Measurements from ENCODE around the gene PLA2G5.
"Not testable (repeated sequence)": the region's sequence is repeated elsewhere in the genome, so short reads cannot be mapped to it uniquely, and the experiment has no call there.

PLA2G5 gene

DNA sequence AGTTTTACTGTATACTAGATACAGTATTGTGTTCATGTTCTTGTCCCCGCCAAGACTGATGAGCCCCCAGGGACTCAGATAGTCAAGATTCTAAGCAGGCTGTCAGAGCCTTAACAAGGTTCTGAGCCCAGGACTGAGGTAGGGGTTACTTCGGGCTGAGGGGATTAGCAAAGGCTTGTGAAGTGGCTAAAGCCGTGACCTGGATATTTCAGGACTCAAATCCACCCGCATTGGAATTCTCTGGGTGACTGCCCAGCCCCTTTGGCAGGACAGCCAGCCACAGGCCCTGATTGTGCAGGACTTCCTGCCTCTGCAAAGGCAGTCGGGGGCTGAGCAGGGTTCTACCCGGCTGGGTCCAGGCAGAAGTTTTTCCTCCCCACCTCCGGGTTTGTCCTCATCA is at the start of gene PLA2G5:
Gene PLA2G5 (plus strand): TSS at position 321 of the 400 bp plus-strand sequence. CDS start 14,637 bp downstream, outside the sequence.
- no peak for DNase-seq

DNA sequence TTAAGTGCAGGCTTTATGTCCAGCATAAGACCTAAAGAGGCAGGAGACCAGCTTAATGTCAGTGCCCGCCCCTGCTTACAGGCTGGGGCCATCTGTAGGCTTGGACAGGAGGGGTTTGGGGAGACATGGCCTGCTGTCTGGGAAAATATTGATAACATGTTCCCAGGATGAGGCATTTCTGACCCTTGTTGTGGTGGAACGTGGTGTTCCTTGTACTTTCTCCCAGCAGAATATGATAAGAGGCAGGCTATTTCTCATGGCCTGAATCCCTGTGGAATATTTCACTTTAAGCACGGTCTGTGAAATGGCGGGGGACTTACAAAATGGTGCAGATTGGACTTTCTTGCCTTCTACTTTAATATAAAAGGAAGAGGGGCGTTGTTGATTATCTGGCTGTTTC is 41.9 kb upstream of the PLA2G5 start:
- no peak for DNase-seq

DNA sequence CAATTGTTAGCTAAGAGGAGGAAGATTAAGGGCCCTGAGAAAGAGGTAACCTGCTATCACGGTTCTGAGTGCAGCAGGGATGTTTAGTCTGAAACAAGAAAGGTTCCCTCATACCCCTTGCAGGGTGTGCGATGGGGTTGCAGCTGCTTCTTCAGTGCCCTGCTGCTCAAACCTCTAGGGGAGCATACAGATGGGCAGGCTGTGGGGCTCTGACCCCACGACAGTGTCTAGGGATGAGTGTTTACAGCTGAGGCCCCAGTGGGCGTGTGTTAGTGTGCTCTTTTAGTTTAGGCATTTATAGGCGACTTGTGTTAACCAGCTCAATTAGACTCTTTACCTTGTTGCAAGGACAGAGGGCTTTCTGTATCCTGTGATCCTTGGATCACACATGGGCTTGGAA is 41.3 kb upstream of the PLA2G5 start:
- no peak for DNase-seq

- no peak for DNase-seq
Measured at GRCh38 chr1:20029178-20029912, 40.6 kb upstream of the PLA2G5 start.

- not testable (repeated sequence) for DNase-seq
Measured at GRCh38 chr1:20030436-20031151, 39.4 kb upstream of the PLA2G5 start.

DNA sequence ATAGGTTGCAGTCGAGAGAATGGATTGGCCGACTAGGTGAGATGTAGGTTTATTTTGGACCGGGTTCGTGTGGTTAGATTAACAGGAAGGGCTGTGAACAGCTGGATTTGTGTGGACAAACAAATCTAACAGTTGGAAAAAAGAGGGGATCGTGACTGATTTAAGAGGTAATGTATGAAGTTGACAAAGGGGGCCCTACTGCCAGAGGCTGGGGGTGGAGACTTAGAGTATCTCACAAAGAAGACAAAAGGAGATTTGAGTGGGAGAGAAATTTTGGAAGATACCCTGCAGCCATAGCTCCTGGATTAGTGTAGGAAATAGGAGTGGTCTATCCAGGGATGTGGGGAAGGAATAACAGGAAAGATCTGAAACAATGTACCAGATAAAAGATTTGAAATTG is 38.8 kb upstream of the PLA2G5 start:
- no peak for DNase-seq

- DNase-seq: no peak
Measured at GRCh38 chr1:20031836-20032235, 38.2 kb upstream of the PLA2G5 start.

DNA sequence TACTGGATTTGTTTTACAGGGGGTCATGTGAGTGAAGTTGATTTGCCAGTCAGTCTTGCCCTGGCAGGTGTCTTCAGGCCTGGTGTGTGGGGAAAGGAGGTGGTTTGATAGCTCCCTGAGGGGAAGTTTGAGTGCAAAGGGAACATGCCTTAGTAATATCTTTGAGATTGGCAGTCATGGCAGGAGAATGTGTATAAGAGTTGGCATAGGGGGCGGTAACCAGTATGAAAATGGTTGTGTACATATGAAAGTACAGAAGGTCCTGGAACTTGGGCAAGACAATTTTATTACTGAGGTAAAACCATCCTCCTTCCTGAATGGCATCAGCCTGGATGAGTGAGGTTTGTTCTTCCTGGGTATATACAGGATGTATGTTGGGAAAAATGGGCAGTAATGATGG is 37.6 kb upstream of the PLA2G5 start:
- DNase-seq: no peak

GRCh38 chr1:20033420-20033819 is 36.6 kb upstream of the PLA2G5 start:
- no peak for DNase-seq

GRCh38 chr1:20035114-20035513 is 34.9 kb upstream of the PLA2G5 start:
- DNase-seq: no peak

- no peak for DNase-seq
Measured at GRCh38 chr1:20037877-20038276, 32.1 kb upstream of the PLA2G5 start.

- DNase-seq: no peak
Measured at GRCh38 chr1:20047096-20047495, 22.9 kb upstream of the PLA2G5 start.

DNA sequence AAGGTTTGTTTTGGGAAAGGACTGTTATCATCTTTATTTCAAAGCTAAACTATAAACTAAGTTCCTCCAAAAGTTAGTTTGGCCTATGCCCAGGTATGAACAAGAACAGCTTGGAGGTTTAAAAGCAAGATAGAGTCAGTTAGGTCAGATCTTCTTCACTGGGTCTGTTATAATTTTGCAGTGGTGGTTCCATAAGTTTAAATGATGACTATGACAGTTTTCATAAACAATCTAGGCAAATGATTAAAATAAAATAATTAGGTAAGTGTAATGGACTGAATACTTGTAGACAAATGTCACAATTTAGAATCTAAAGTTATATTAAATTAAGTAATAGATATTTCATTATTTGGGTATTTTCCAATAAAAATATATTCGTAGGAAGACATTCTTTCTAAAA is 21.4 kb upstream of the PLA2G5 start:
- no peak for DNase-seq

DNA sequence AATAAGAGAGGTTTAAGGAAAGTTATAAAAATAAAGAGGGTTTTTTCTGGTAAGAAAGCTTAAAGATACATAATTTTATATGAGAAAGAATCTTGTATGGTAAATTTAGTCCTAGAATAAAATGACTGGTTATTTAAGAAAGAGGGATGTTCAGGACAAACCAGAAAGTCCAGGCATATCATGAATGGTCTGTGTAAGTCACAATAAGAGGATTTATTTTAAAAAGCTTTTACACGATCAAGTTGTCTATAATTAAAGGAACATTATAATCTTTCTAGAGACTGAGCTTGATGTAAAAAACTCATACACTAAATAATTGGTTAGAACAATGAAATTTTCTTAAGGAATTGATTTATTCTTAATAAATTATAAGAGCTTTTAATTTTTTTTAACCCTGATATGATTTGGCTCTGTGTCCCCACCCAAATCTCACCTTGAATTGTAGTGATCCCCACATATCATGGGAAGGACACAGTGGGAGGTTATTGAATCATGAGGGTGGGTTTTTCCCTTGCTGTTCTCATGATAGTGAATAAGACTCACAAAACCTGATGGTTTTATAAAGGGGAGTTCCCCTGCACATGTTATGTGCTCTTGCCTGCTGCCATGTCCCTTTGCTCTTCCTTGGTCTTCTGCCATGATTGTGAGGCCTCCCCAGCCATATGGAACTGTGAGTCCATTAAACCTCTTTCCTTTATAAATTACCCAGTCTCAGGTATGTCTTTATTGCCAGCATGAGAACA is 20.8 kb upstream of the PLA2G5 start:
- DNase-seq: not testable (repeated sequence)

GRCh38 chr1:20051218-20051829 is 18.7 kb upstream of the PLA2G5 start:
- no peak for DNase-seq

DNA sequence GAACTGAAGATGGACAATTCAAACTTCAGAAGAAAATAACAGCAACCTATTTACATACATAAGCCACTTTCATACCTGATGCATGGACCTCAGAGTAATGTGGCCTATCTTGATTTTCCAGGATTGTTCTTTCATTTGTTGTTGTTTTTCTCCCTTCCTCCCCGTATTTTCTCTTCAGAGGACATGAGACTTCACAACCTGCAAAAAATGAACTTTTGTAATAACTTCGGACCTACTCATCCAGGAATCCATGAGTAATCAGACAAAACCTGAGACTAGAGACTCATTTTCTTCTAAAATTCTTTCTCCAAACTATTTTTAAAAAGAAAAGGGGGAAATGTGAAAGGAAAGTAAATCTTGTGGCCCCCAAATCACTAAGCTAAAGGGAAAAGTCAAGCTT is 17.6 kb upstream of the PLA2G5 start:
- no peak for DNase-seq

DNA sequence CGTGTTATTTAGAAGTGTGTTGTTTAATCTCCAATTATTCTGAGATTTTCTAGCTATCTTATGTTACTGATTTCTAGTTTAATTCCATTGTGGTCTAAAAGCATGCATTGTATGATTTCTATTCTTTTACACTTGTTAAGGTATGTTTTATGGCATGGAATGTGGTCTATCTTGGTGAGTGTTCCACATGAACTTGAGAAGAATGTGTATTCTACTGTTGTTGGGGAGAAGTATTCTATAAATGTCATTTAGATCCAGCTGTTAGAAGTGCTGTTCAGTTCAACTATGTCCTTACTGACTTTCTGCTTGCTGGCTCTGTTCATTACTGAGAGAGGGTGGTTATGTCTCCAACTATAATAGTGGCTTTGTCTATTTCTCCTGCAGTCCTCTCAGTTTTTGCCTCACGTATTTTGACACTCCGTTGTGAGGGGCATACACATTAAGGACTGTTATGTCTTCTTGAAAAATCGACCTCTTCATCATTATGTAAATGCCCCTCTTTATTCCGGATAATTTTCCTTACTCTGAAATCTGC is 12.0 kb upstream of the PLA2G5 start:
- DNase-seq: no peak

DNA sequence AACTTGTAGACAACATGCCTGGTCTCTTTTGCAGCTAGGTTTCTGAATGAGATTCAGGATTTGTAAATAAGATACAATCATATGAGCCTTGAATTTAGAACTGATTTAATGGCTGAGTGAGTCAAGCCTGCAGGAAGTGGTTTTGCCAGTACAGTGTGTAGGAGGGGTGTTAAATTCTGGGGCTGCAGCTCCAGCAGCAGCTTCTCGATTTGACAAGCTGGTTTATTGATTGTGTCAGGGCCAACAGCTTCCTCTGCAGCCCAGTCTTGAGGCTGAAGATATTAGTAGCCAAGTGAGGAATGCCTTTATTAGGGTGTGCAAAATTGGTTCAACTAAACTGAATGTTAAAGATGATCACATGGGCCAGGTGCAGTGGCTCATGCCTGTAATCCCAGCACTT is 11.5 kb upstream of the PLA2G5 start:
- no peak for DNase-seq

GRCh38 chr1:20059847-20060246 is 10.1 kb upstream of the PLA2G5 start:
- DNase-seq: no peak

DNA sequence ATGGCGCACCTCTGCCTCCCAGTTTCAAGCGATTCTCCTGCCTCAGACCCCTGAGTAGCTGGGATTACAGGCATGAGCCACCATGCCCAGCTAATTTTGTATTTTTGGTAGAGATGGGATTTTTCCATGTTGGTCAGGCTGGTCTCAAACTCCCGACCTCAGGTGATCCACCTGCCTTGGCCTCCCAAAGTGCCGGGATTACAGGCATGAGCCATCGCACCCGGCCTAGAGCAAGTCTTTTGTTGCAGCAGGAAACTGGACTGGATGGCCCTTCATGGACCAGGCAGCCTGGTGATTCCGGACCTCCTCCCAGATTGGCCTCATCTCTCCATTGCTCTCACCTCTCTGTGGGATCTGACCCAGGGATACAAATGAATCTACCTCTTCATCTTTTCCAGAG is 9.2 kb upstream of the PLA2G5 start:
- not testable (repeated sequence) for DNase-seq

DNA sequence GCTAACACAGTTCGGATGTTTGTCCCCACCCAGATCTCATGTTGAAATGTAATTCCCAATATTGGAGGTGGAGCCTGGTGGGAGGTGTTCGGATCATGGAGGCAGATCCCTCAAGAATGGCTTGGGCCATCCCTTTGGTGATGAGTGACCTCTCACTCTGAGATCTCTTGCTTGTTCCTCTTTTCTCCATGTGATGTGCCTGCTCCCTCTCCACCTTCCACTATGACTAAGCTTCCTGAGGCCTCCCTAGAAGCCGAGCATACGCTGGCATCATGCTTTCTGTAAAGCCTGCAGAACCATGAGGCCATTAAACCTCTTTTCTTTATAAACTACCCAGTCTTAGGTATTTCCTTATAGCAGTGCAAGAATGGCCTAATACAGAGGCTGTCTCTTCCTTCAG is 8.1 kb upstream of the PLA2G5 start:
- DNase-seq: no peak

GRCh38 chr1:20063861-20064292 is 6.1 kb upstream of the PLA2G5 start:
- no peak for DNase-seq

DNA sequence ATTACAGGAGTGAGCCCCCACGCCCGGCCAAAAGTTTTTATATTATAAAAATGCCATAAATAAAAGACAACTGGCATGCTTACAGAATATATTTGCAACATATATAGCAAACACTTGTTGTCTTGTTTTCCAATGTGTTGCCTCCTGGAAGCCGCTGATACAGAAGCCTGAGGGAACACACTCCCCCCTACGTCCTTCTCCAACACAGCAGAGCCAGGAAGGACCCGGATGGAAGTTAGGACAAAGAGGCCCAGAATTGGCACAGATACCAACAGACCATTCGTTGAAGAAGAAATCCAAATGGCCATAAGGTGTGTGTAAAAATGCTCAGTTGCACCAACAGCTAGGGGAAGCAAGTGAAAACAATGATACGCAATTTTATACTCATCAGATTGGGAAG is 1.3 kb upstream of the PLA2G5 start:
- DNase-seq: no peak

Measured in DMS153 (cell line).